Activated B cell treated with CpG ODN at 0.5 μM for 24 hours (primary cell): ENCODE results near the gene EML6. TPM values are rescaled to one million over a fixed set of nuclear protein-coding genes. Genes with fewer than 3 reads are reported as not detected.

ENCODE experiments used
- ATAC-seq: fragments of 200-7000 bp; cut with Tn5 transposase; one replicate; pipeline ENCODE4 v1.10.0; 2021; ENCODE audit warnings: low read depth, mild to moderate bottlenecking, moderate library complexity
- CTCF ChIA-PET: fragments of 350-600 bp; sonication (Branson Sonifier 250); formaldehyde crosslinking; loops from one replicate; lab custom pipeline; 2021; ENCODE audit warnings: antibody characterized with exemption; lab: Charles Lee
- POLR2A ChIA-PET: fragments of 350-600 bp; sonication (Branson Sonifier 250); formaldehyde crosslinking; loops from one replicate; lab custom pipeline; 2021; ENCODE audit warnings: antibody characterized with exemption; lab: Charles Lee
- DNase-seq: peaks from one replicate; pipeline ENCODE4 v3.0.0; 2022
- H3K27ac Mint-ChIP-seq: one replicate; pipeline ENCODE4 v1.8.0; 2020; ENCODE audit warnings: mixed read lengths
- H3K27me3 Mint-ChIP-seq: one replicate; pipeline ENCODE4 v1.8.0; 2021; ENCODE audit warnings: mixed read lengths
- H3K36me3 Mint-ChIP-seq: one replicate; pipeline ENCODE4 v1.8.0; 2021; ENCODE audit warnings: low read depth, mixed read lengths
- H3K4me1 Mint-ChIP-seq: one replicate; pipeline ENCODE4 v1.8.0; 2021; ENCODE audit warnings: mixed read lengths
- H3K4me3 Mint-ChIP-seq: one replicate; pipeline ENCODE4 v1.8.0; 2020; ENCODE audit warnings: mild to moderate bottlenecking, mixed read lengths
- H3K9me3 Mint-ChIP-seq: one replicate; pipeline ENCODE4 v1.8.0; 2020; ENCODE audit warnings: mixed read lengths
- intact Hi-C: fragments of 100-400 bp; cut with micrococcal nuclease; formaldehyde crosslinking; loops from one replicate; pipeline ENCODE4 v1.15.1; 2024
- total RNA-seq: library from RNA; stranded (reverse); gene quantifications from 2 replicates; pipeline ENCODE4 v1.2.3, GENCODE V29; 2022
- TF ChIP-seq, protein P1 (sequence below): fragments of 200-600 bp; IDR thresholded peaks from one replicate; pipeline ENCODE4 v1.8.0; 2022; ENCODE audit warnings: antibody characterized with exemption, mild to moderate bottlenecking

The EML6 gene
- total RNA-seq, 1 donor from 2014 or later = 31.5 TPM

DNA sequence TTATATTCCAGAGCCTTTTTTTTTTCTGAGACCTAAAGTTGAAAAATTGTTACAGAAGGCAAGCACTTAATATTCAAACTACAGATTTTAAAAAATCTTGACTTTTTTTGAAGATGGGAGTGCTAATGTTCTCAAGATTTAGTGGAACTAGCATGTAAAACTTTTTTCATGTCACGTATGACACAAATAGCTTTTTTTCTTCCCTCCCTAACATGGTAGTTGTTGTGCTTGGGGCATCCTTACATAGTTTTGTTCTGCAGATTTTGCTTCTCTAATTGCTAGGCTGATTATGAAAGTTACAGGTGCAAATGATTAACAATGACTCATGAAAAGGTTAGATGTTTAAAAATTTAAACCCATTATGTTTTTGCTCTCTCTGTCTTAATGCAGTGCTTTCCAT, 3.0 kb downstream of the EML6 start:
- Mint-ChIP-seq H3K4me3 (no peak overlapping the region), H3K27ac (no peak overlapping the region), H3K27me3 (peaks cover 4% of the 10 kb centered on the region), H3K4me1 (peaks cover 26% of the 10 kb centered on the region), H3K36me3 (peaks cover 6% of the 10 kb centered on the region), H3K9me3 (no peaks in the 10 kb centered on the region)
- DNase-seq (no peak), ATAC-seq (no peak)
- intact Hi-C loops = no loop called here
- TF ChIP-seq, protein P1, sequence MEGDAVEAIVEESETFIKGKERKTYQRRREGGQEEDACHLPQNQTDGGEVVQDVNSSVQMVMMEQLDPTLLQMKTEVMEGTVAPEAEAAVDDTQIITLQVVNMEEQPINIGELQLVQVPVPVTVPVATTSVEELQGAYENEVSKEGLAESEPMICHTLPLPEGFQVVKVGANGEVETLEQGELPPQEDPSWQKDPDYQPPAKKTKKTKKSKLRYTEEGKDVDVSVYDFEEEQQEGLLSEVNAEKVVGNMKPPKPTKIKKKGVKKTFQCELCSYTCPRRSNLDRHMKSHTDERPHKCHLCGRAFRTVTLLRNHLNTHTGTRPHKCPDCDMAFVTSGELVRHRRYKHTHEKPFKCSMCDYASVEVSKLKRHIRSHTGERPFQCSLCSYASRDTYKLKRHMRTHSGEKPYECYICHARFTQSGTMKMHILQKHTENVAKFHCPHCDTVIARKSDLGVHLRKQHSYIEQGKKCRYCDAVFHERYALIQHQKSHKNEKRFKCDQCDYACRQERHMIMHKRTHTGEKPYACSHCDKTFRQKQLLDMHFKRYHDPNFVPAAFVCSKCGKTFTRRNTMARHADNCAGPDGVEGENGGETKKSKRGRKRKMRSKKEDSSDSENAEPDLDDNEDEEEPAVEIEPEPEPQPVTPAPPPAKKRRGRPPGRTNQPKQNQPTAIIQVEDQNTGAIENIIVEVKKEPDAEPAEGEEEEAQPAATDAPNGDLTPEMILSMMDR = no peak
- ChIA-PET CTCF (no interaction called here), POLR2A (interaction anchor here (0.6 to 0.7 kb wide), 2 partner anchors 118 to 813 kb away, joined by 4 to 6 read pairs; no protein-coding TSS in a partner anchor)

DNA sequence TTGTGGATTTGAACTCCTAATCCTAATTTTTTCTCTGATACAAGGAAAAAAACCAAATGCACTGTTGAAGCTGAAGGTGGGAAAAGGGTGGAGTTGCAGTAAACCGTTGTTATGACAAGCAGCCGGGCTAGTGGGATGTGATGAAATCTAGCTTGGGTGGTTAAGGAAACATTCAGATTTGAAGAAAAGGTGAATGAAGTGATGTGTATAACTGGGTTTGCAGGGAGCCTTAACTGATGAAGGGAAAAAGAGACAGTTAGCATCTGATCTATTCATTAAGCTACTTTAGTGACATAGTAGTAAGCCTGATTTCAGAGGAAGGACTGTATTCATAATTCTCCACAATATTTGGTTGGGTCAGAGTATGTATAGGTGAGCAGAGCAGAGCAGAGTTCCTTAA, 3.5 kb downstream of the EML6 start:
- H3K4me1 Mint-ChIP-seq = peaks cover 26% of the 10 kb centered on the region
- H3K9me3 Mint-ChIP-seq = no peaks in the 10 kb centered on the region
- no peak overlapping the region for H3K27ac Mint-ChIP-seq
- H3K4me3 Mint-ChIP-seq = no peak overlapping the region
- ChIA-PET CTCF (no interaction called here), POLR2A (interaction anchor here (0.6 to 0.7 kb wide), 2 partner anchors 117 to 813 kb away, joined by 4 to 6 read pairs; no protein-coding TSS in a partner anchor)
- intact Hi-C loops = no loop called here
- ATAC-seq (no peak), DNase-seq (no peak)
- TF ChIP-seq, protein P1 = no peak
- peaks cover 4% of the 10 kb centered on the region for H3K27me3 Mint-ChIP-seq
- peaks cover 6% of the 10 kb centered on the region for H3K36me3 Mint-ChIP-seq

DNA sequence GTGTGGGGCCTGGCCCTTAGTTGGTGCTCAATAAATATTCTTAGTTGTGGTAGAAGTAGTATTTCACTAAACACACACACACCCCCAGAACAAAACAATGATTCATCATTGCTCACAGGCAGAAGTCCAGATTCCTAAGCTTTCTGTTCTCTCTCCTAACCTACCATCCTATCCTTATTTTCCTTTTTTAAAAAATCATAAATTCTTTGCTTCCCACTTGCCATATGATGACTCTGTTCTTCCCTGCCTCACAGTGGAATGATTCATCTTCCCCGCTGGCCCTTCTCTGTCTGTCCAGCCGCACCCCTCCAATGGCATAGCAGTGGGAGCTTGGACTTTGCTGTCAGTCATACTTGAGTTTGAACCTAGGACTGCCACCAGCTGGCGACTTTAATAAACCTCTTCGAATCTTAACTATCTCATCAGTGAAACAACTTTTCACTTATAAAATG, 5.2 kb downstream of the EML6 start:
- CTCF ChIA-PET = no interaction called here

DNA sequence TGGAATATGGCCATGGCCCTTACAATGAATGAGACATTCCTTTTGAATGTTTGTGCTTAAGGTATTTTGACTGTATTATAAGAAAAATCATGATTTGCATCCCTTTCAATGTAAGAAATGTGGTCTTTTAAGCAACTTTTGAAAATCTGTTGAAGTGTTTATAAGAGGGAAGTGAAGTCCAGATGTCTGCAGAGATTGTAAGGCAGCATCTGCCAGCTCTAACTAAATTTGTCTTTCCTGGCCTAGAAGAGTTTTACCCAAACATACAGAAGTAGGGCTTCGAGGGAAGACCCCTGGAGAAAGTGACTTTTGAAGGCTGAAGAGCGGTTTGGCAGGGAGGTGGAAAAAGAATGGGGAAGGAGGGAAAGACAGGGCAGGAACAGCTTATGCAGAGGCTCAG, 12.2 kb downstream of the EML6 start:
- Mint-ChIP-seq H3K36me3 (no peaks in the 10 kb centered on the region), H3K27ac (no peak overlapping the region), H3K27me3 (peaks cover 2% of the 10 kb centered on the region), H3K4me3 (no peak overlapping the region), H3K9me3 (no peaks in the 10 kb centered on the region), H3K4me1 (peaks cover 7% of the 10 kb centered on the region)
- TF ChIP-seq, protein P1 = no peak
- ATAC-seq (no peak), DNase-seq (no peak)
- intact Hi-C loops = no loop called here
- POLR2A ChIA-PET = no interaction called here
- CTCF ChIA-PET = no interaction called here

More for the DNA sequence above, 5.2 kb downstream of the EML6 start:
- intact Hi-C loops = loop anchor here (2.0 kb wide), 1 partner anchor 18 kb away; no protein-coding TSS in a partner anchor
- TF ChIP-seq, protein P1 = no peak
- no peak overlapping the region for H3K4me3 Mint-ChIP-seq
- H3K9me3 Mint-ChIP-seq = no peaks in the 10 kb centered on the region
- DNase-seq (no peak), ATAC-seq (no peak)
- H3K36me3 Mint-ChIP-seq = peaks cover 3% of the 10 kb centered on the region
- peaks cover 5% of the 10 kb centered on the region for H3K27me3 Mint-ChIP-seq
- H3K4me1 Mint-ChIP-seq = peaks cover 20% of the 10 kb centered on the region
- H3K27ac Mint-ChIP-seq = no peak overlapping the region
- POLR2A ChIA-PET = no interaction called here

DNA sequence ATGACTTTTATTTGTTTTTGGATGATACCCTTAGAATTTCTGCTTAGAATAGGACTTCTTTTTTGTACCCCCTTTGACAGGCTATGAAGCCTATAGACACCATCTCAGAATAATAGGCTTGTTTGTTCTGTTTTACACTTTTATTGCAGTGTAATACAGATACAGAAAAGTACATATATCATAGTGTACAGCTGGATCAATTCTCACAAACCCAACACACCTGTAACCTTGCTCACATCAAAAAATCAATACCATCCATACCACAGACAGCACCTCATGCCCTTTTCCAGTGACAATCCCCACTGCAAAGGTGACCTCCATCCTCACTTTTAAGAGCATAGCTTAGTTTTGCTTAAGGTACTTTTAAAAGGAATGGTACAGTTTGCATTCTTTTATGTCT, 14.8 kb downstream of the EML6 start:
- ATAC-seq (no peak), DNase-seq (no peak)
- ChIA-PET POLR2A (no interaction called here), CTCF (interaction anchor here (1.0 kb wide), 1 partner anchor 73 kb away, joined by 3 read pairs; no protein-coding TSS in a partner anchor)
- Mint-ChIP-seq H3K36me3 (no peaks in the 10 kb centered on the region), H3K4me3 (no peak overlapping the region), H3K27me3 (peaks cover 2% of the 10 kb centered on the region), H3K9me3 (no peaks in the 10 kb centered on the region), H3K27ac (no peak overlapping the region), H3K4me1 (peaks cover 7% of the 10 kb centered on the region)
- TF ChIP-seq, protein P1 = no peak
- intact Hi-C loops = no loop called here
